Osteoblast (primary cell): ENCODE data around the gene ALKBH5. TPM values are rescaled to one million over a fixed set of nuclear protein-coding genes. Genes with fewer than 3 reads are reported as not detected.

ENCODE experiments used
- DNase-seq: peaks from one replicate; pipeline ENCODE4 v3.0.0; 2011; ENCODE audit warnings: low spot score, mixed read lengths; ENCODE audit not compliant: insufficient read length; ENCODE audit errors: missing footprints
- H2AFZ ChIP-seq: 2 replicates; pipeline ENCODE4 v1.6.0; 2011; ENCODE audit warnings: mild to moderate bottlenecking, low read length
- H3K27ac ChIP-seq: 2 replicates; pipeline ENCODE4 v1.5.1; 2011; ENCODE audit warnings: mild to moderate bottlenecking, low read depth, low read length, moderate library complexity
- H3K27me3 ChIP-seq: 2 replicates; pipeline ENCODE4 v1.6.0; 2012; ENCODE audit warnings: mild to moderate bottlenecking, control low read depth, inconsistent platforms, low read length, moderate library complexity; ENCODE audit not compliant: insufficient read depth
- H3K36me3 ChIP-seq: 2 replicates; pipeline ENCODE4 v1.5.1; 2011; ENCODE audit warnings: mild to moderate bottlenecking, low read length, control low read depth, moderate library complexity; ENCODE audit not compliant: insufficient read depth
- H3K4me1 ChIP-seq: 2 replicates; pipeline ENCODE4 v1.5.1; 2011; ENCODE audit warnings: mild to moderate bottlenecking, low read length, control low read depth, moderate library complexity; ENCODE audit not compliant: insufficient read depth
- H3K4me2 ChIP-seq: 2 replicates; pipeline ENCODE4 v1.6.0; 2011; ENCODE audit warnings: mild to moderate bottlenecking, low read length; ENCODE audit not compliant: insufficient read depth
- H3K4me3 ChIP-seq: fragments of 200-600 bp; sonication (generic); 3 replicates; pipeline ENCODE4 v1.5.1; 2012; ENCODE audit warnings: mild to moderate bottlenecking, low read length, inconsistent platforms; ENCODE audit not compliant: insufficient read depth
- H3K79me2 ChIP-seq: 2 replicates; pipeline ENCODE4 v1.6.0; 2012; ENCODE audit warnings: mild to moderate bottlenecking, low read length, control low read depth, inconsistent platforms; ENCODE audit not compliant: insufficient read depth
- H3K9me3 ChIP-seq: 2 replicates; pipeline ENCODE4 v1.5.1; 2011; ENCODE audit warnings: low read depth, low read length, control low read depth
- H4K20me1 ChIP-seq: 2 replicates; pipeline ENCODE4 v1.6.0; 2012; ENCODE audit warnings: mild to moderate bottlenecking, low read length, control low read depth; ENCODE audit not compliant: insufficient read depth
- total RNA-seq: library from RNA; depleted of rRNA; stranded (reverse); fragments of >200 nt; gene quantifications from 2 replicates; pipeline ENCODE4 v1.2.3, GENCODE V29; 2012
- TF ChIP-seq, protein P1 (sequence below): IDR thresholded peaks from 2 replicates; pipeline ENCODE4 v1.5.1; 2011; ENCODE audit warnings: mild to moderate bottlenecking, low read depth, low read length, moderate library complexity; ENCODE audit errors: extremely low read depth

The ALKBH5 gene
- total RNA-seq, 1 donor, result 125 TPM

GRCh38 chr17:18217412-18218015 lies 33.9 kb downstream of the ALKBH5 start:
- Histone ChIP-seq H3K79me2 (no peaks in the 10 kb centered on the region), H3K27ac (no peak overlapping the region), H4K20me1 (no peaks in the 10 kb centered on the region), H3K4me3 (no peak overlapping the region), H3K9me3 (no peaks in the 10 kb centered on the region), H3K36me3 (no peaks in the 10 kb centered on the region), H3K27me3 (no peaks in the 10 kb centered on the region), H2AFZ (no peak overlapping the region), H3K4me2 (no peak overlapping the region), H3K4me1 (peaks cover 27% of the 10 kb centered on the region)
- peak; percentile 93 for DNase-seq
- TF ChIP-seq, protein P1, sequence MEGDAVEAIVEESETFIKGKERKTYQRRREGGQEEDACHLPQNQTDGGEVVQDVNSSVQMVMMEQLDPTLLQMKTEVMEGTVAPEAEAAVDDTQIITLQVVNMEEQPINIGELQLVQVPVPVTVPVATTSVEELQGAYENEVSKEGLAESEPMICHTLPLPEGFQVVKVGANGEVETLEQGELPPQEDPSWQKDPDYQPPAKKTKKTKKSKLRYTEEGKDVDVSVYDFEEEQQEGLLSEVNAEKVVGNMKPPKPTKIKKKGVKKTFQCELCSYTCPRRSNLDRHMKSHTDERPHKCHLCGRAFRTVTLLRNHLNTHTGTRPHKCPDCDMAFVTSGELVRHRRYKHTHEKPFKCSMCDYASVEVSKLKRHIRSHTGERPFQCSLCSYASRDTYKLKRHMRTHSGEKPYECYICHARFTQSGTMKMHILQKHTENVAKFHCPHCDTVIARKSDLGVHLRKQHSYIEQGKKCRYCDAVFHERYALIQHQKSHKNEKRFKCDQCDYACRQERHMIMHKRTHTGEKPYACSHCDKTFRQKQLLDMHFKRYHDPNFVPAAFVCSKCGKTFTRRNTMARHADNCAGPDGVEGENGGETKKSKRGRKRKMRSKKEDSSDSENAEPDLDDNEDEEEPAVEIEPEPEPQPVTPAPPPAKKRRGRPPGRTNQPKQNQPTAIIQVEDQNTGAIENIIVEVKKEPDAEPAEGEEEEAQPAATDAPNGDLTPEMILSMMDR, result peak; percentile 89

- Histone ChIP-seq H2AFZ (no peak overlapping the region), H3K9me3 (no peaks in the 10 kb centered on the region), H3K4me3 (no peak overlapping the region), H3K36me3 (no peaks in the 10 kb centered on the region), H3K27me3 (no peaks in the 10 kb centered on the region), H3K4me2 (peak overlapping the region; percentile 42), H4K20me1 (no peaks in the 10 kb centered on the region), H3K79me2 (no peaks in the 10 kb centered on the region), H3K27ac (no peak overlapping the region), H3K4me1 (peaks cover 27% of the 10 kb centered on the region)
- DNase-seq, result peak; percentile 93
- TF ChIP-seq, protein P1, result no peak
Observed at GRCh38 chr17:18218756-18219415, 35.3 kb downstream of the ALKBH5 start.

DNA sequence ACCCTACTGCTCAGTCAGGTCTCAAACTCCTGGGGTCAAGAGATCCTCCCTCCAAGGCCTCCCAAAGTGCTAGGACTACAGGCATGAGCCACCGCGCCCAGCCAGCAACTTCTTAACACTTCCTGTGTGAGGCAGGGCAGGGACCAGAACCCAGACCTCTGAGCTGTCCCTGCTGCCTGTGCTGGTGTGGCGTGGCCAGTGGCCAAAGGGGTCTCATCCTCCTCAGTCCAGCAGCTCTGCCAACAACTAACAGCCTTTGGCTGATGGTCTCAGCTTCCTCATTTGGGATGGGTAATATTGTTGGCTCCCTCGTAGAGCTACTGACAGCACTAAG lies 40.4 kb downstream of the ALKBH5 start:
- Histone ChIP-seq H3K4me3 (no peak overlapping the region), H3K27me3 (no peaks in the 10 kb centered on the region), H3K27ac (peak overlapping the region; percentile 58), H4K20me1 (peaks cover 27% of the 10 kb centered on the region), H3K36me3 (no peaks in the 10 kb centered on the region), H2AFZ (peak overlapping the region; percentile 63), H3K4me2 (no peak overlapping the region), H3K79me2 (peaks cover 33% of the 10 kb centered on the region), H3K9me3 (no peaks in the 10 kb centered on the region), H3K4me1 (peaks cover 42% of the 10 kb centered on the region)
- TF ChIP-seq, protein P1, result no peak
- DNase-seq, result peak; percentile 87

DNA sequence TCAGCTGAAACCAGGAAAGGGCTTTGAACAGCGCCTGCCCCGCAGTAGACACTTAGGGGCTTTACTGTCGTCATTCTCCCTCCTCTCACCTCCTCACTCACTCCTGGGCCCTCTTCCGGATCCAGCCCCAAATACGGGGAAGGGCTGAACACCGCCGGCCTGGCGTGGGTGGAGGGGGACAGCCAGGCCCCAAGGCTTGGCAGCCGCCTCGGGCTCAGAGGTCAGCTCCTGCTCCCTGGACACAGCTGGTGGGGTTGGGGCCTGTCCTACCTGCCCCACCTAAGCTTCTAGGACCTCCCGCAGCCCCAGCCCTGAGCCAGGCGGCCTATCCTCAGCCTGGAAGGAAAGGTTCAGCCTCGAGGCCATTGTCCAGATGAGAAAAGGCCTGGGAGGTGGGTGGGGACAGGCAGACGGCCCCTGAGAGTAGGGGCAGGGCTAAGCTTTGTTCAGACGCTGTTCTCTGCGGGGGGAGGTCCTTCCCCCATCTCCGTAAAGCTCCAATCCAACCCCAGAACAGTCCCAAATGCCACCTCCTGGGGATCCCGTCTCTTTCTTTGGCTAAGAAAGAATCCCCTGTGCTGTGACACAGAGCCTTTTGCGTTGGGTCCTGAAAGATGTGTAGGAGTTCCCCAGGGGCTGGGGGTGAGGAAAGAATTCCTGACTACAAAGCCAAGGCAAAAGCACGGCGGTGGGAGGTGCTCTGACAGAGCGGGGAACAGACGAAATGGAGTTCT lies 40.9 kb downstream of the ALKBH5 start:
- Histone ChIP-seq H4K20me1 (peaks cover 32% of the 10 kb centered on the region), H3K4me1 (peaks cover 37% of the 10 kb centered on the region), H3K27me3 (no peaks in the 10 kb centered on the region), H3K27ac (peak overlapping the region; percentile 58), H3K36me3 (no peaks in the 10 kb centered on the region), H2AFZ (peak overlapping the region; percentile 82), H3K79me2 (peaks cover 38% of the 10 kb centered on the region), H3K4me2 (peak overlapping the region; percentile 78), H3K9me3 (no peaks in the 10 kb centered on the region), H3K4me3 (peak overlapping the region; percentile 58)
- TF ChIP-seq, protein P1, result no peak
- peak; percentile 91 for DNase-seq
